ENCODE data around the gene DHTKD1.

GRCh38 chr10:12097791-12098190 is 29.0 kb downstream of the DHTKD1 start:
- no peak for TF ChIP-seq POLR2AphosphoS5 (IDR thresholded peaks at IDR 0.05; ENCODE audit: low read depth, low read length)
- no peak for TF ChIP-seq RFX5 (IDR thresholded peaks at IDR 0.05; ENCODE audit: low read length)
- TF ChIP-seq USF2 (IDR thresholded peaks at IDR 0.05; ENCODE audit: borderline replicate concordance, low read depth, low read length) = no peak
